Stomach (tissue), 9 donors: ENCODE data around the gene CNP. TPM values are rescaled to one million over a fixed set of nuclear protein-coding genes. Genes with fewer than 3 reads are reported as not detected.

Source experiments
- DNase-seq, 2 donors: peaks; one replicate each; pipeline versions ENCODE4 v3.0.0 to v3.0.0-alpha.2; 2013 to 2019
- H3K27ac ChIP-seq, 5 donors: fragments of 200-600 bp in 4 of 5; sonication (generic) in 4 of 5; one replicate each; pipeline ENCODE4 v1.5.1; 2013 to 2019; ENCODE audit warnings: mild to moderate bottlenecking in 1 of 5, moderate library complexity in 1 of 5
- H3K27me3 ChIP-seq, 3 donors: fragments of 200-600 bp; sonication (generic); one replicate each; pipeline ENCODE4 v1.5.1; 2017 to 2019; ENCODE audit warnings: mixed run types in 1 of 3
- H3K36me3 ChIP-seq, 4 donors: fragments of 200-600 bp; sonication (generic); 1 replicate in 3 of 4; 2 replicates in 1 of 4; pipeline ENCODE4 v1.5.1; 2016 to 2019
- H3K4me1 ChIP-seq, 4 donors: fragments of 200-600 bp; sonication (generic); one replicate each; pipeline ENCODE4 v1.5.1; 2016 to 2019
- H3K4me3 ChIP-seq, 4 donors: fragments of 200-600 bp; sonication (generic) in 3 of 4; one replicate each; pipeline ENCODE4 v1.5.1; 2016 to 2019; ENCODE audit warnings: mild to moderate bottlenecking in 1 of 4
- H3K9me3 ChIP-seq, 4 donors: fragments of 200-600 bp; sonication (generic); one replicate each; pipeline ENCODE4 v1.5.1; 2016 to 2019
- CTCF ChIP-seq, 7 experiments: fragments of 450-650 bp in 4 of 7; fragments of 200-600 bp in 3 of 7; sonication (generic) in 3 of 7; IDR thresholded peaks; one replicate each; pipeline ENCODE4 v1.5.1; 2016 to 2019; ENCODE audit warnings: antibody characterized with exemption in 7 of 7, control low read depth in 2 of 7, mild to moderate bottlenecking in 1 of 7
- EP300 ChIP-seq: sonication (generic); formaldehyde crosslinking; IDR thresholded peaks from one replicate; pipeline ENCODE4 v1.6.1; 2017; ENCODE audit warnings: antibody characterized with exemption
- POLR2A ChIP-seq, 4 donors: fragments of 450-650 bp; IDR thresholded peaks; one replicate each; pipeline ENCODE4 v1.6.1; 2016; ENCODE audit warnings: antibody characterized with exemption in 4 of 4, control low read depth in 2 of 4, mild to moderate bottlenecking in 1 of 4, moderate library complexity in 1 of 4
- POLR2AphosphoS5 ChIP-seq, 3 donors: sonication (generic); formaldehyde crosslinking; IDR thresholded peaks; one replicate each; pipeline ENCODE4 v1.6.1; 2016; ENCODE audit warnings: antibody characterized with exemption in 3 of 3
- WGBS, 5 donors: extraction: QIAGEN DNeasy Blood & Tissue Kit in 3 of 5; methylation state at CpG; one replicate each; pipeline versions ENCODE4 v1.1.5 to v1.1.7; 2013 to 2018; 5-methylcytosine and 5-hydroxymethylcytosine counted together
- intact Hi-C: fragments of 100-400 bp; cut with DNase I; formaldehyde crosslinking; loops from one replicate; pipeline ENCODE4 v1.15.1; 2023; ENCODE audit warnings: low total_unique reads
- polyA plus RNA-seq, 3 donors: library from polyadenylated mRNA; stranded (reverse); fragments of 200-250 nt; gene quantifications; one replicate each; pipeline ENCODE4 v1.2.3, GENCODE V29; 2013
- total RNA-seq, 5 donors: library from RNA; depleted of rRNA; stranded (reverse); fragments of >200 nt; gene quantifications; one replicate each; pipeline versions ENCODE4 v1.1.0 to v1.2.3, GENCODE V29; 2014 to 2016
- donor health status: healthy with polysubstance abuse.
- donor health status: Bipolar disorder and iron deficiency.
- donor health status: healthy.

Gene CNP
- total and polyA plus RNA-seq, 8 donors, result 21.0 to 47.2 (median 29.1) TPM

GRCh38 chr17:41944943-41945342, 21.7 kb upstream of the CNP start:
- Histone ChIP-seq H3K36me3 (peaks cover 0 to 20% (median 2%) of the 10 kb centered on the region in 4 donors), H3K27me3 (no peaks in the 10 kb centered on the region), H3K4me3 (no peak overlapping the region), H3K27ac (no peak overlapping the region), H3K4me1 (no peaks in the 10 kb centered on the region), H3K9me3 (no peaks in the 10 kb centered on the region)
- intact Hi-C loops, result no loop called here
- no peak for TF ChIP-seq POLR2A (IDR thresholded peaks at IDR 0.05)
- no peak for TF ChIP-seq EP300
- no peak for TF ChIP-seq POLR2AphosphoS5 (IDR thresholded peaks at IDR 0.05)
- 73 to 82% (median 80%) methylated on average over 3 of the region's 3 CpGs for WGBS, 5 donors
- no peak for DNase-seq

DNA sequence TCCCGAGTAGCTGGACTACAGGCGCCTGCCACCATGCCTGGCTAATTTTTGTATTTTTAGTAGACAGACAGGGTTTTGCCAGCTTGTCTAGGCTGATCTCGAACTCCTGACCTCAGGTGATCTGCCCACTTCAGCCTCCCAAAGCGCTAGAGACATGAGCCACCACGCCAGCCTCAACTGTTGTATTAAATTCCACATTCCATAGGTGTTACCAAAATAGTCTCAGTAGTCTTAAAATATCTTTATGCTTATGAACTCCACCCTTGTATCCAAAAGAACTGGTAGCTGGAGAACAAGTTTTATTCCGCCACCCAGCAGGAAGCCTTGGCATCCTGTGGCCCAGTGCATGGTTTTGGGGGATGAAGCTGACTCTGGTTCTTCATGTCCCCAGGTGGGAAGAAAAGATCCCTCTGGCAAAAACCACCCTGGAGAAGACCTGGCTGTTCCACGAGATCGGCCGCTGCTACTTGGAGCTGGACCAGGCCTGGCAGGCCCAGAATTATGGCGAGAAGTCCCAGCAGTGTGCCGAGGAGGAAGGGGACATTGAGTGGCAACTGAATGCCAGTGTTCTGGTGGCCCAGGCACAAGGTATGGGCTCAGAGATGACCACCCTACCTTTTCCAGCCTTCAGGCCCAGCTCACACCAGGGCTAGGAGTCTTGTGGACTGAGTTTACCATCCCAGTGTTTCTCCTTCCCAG, 17.7 kb upstream of the CNP start:
- Histone ChIP-seq H3K4me1 (no peaks in the 10 kb centered on the region), H3K4me3 (no peak overlapping the region), H3K27ac (no peak overlapping the region), H3K9me3 (no peaks in the 10 kb centered on the region), H3K27me3 (no peaks in the 10 kb centered on the region), H3K36me3 (peaks cover 0 to 25% (median 3%) of the 10 kb centered on the region in 4 donors)
- no peak for TF ChIP-seq CTCF (IDR thresholded peaks at IDR 0.05)
- TF ChIP-seq POLR2AphosphoS5 (IDR thresholded peaks at IDR 0.05), result no peak
- TF ChIP-seq EP300, result no peak
- TF ChIP-seq POLR2A (IDR thresholded peaks at IDR 0.05), result no peak
- 80 to 86% (median 83%) methylated on average over 11 of the region's 11 CpGs for WGBS, 5 donors
- intact Hi-C loops, result no loop called here
- DNase-seq, result no peak

GRCh38 chr17:41956522-41956921, 10.1 kb upstream of the CNP start:
- DNase-seq, result no peak
- Histone ChIP-seq H3K27me3 (no peaks in the 10 kb centered on the region), H3K27ac (no peak overlapping the region), H3K4me3 (no peak overlapping the region), H3K36me3 (peaks cover 0 to 7% (median 0%) of the 10 kb centered on the region in 4 donors), H3K9me3 (no peaks in the 10 kb centered on the region), H3K4me1 (no peaks in the 10 kb centered on the region)
- intact Hi-C loops, result no loop called here
- WGBS, 5 donors, result 85 to 91% (median 91%) methylated on average over 6 of the region's 6 CpGs
- TF ChIP-seq CTCF (IDR thresholded peaks at IDR 0.05), result no peak
- no peak for TF ChIP-seq POLR2AphosphoS5 (IDR thresholded peaks at IDR 0.05)
- TF ChIP-seq POLR2A (IDR thresholded peaks at IDR 0.05), result no peak

DNA sequence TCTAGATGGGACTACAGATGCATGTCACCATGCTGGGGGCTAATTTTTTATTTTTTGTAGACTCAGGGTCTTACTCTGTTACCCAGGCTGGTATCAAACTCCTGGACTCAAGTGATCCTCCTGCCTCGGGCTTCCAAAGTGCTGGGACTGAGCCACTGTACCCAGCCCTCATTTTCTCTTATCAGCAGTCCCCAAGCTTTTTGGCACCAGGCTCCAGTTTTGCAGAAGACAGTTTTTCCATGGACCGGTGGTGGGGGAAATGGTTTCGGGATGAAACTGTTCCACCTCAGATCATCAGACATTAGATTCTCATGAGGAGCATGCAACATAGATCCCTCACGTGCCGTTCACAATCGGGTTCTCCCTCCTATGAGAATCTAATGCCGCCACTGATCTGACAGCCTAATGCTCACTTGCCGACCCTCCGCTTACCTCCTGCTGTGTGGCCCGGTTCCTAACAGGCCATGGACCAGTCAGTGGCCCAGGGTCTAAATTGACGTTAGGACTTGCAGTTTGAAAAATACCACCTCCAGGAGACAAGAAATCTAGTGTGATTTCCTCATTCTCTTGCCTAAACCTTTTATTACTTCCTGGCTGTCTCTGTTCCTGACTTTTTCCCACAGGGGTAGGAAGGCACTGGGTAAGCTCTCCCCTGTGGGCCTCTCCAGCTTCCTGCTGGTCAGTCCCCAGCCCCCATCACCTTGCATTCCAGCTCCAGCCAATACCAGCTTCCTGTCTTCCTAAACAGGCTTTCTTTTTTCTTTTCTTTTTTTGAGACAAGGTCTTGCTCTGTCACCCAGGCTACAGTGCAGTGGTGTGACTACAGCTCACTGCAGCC, 9.3 kb upstream of the CNP start:
- DNase-seq, result no peak
- 65 to 77% (median 67%) methylated on average over 11 of the region's 11 CpGs for WGBS, 5 donors
- Histone ChIP-seq H3K27ac (no peak overlapping the region), H3K27me3 (no peaks in the 10 kb centered on the region), H3K36me3 (peaks cover 0 to 7% (median 0%) of the 10 kb centered on the region in 4 donors), H3K4me1 (no peaks in the 10 kb centered on the region), H3K4me3 (no peak overlapping the region), H3K9me3 (no peaks in the 10 kb centered on the region)
- TF ChIP-seq EP300 (no peak), CTCF (IDR thresholded peaks at IDR 0.05) (no peak), POLR2AphosphoS5 (IDR thresholded peaks at IDR 0.05) (no peak), POLR2A (IDR thresholded peaks at IDR 0.05) (no peak)
- intact Hi-C loops, result no loop called here
